Colon (tissue), 2 donors: ENCODE measurements around the gene VPS25.

ENCODE experiments used
- FAIRE-seq: peaks from 2 replicates; lab custom pipeline; 2012; peaks lifted over from hg19 to GRCh38; lab: Jason Lieb, UNC
- donor health status: control.
- donor health status: control.

Gene VPS25

DNA sequence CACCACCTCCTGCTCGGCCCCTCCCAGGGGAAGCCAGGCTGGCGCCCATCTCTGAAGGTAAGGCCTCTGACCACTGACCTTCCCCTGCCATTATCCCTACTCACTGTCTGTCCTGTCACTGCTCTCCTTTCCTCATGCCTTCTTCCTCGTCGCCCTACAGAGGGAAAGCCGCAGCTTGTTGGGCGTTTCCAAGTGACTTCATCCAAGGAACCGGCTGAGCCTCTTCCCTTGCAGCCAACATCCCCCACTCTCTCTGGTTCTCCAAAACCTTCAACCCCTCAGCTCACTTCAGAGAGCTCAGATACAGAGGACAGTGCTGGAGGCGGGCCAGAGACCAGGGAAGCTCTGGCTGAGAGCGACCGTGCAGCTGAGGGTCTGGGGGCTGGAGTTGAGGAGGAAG, 22.2 kb downstream of the VPS25 start:
- FAIRE-seq, result no peak

DNA sequence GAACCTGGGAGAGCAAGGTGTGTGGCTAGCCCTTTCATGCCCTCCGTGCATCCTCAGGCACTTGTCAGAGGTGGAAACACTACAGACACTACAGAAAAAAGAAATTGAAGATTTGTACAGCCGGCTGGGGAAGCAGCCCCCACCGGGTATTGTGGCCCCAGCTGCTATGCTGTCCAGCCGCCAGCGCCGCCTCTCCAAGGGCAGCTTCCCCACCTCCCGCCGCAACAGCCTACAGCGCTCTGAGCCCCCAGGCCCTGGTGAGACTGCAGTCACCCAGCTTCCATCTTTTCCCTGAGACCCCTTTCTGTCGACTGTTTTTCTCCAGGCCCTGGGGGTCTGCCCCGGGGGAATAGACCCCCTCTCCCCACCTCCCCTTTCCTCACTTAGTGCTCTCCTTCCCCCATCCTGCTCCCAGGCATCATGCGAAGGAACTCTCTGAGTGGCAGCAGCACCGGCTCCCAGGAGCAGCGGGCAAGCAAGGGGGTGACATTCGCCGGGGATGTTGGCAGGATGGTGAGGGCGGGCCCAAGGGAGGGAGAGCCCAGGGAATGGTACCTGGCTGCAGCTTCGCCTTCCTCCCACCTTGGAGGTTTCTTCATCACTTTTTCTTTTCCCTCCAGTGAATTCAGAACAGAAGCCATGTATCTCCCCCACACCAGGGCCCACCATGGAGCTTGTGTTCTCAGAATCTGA, 23.0 kb downstream of the VPS25 start:
- no peak for FAIRE-seq

DNA sequence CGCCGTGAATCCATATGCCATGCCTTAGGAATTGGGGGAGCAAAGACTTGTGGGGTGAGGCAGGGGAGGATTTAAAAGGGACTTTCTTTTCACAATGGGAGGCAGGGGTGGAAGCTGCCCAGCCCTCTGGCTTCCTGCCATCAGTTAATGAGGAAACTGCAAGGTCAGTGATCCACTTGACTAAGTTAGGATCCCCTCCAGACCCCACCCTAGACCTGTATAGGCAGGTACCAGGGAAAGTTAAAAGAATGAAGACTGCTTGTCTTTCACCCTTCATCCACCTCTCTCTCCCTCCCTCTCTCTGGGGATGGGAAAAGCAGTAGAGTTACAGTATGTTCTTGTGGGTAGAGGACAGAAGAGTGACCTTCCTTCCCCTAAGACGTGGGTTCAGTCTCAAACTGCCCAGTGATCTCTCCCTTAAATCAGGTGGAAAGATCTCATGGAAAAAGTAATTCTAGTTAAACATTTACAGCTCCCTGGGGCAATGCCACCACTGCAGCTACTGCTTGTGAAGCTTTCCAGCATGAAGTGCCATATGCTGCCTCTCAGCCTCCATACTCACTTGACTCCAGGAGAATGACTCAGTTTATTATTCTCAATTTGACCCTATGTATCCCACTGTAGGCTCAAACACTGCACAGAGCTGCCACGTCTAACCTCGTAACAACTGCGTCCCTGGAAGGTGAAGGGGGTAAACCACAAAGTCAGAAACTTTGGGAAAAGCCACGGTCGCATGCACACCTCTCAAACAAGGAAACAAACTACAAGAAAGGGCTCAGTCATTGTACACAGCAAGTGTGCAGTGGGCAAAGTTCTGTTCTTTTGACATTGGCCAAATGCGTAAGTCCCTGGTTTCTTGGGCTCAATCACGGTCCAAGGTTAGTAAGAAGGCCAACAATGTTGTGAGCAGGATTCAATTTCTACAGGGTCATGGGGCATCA, 24.1 kb downstream of the VPS25 start:
- FAIRE-seq, result no peak

DNA sequence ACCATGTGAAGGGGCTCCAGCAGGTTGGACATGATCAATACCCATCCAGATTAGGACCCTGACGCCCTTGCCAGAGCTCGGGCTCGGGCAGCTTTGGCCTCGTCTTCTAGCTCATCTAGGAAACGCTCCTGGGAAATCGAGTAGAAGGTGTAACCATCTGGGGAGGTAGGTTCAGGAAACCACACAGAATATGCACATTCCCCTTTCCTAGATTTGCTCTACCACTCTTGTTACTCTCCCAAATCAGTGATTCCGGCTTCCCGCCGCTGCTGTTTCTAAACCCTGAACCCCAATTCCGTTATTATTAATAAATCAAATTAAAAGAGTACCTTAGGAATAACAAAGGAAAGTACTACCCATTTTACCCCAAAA, 24.7 kb downstream of the VPS25 start:
- FAIRE-seq, result no peak

DNA sequence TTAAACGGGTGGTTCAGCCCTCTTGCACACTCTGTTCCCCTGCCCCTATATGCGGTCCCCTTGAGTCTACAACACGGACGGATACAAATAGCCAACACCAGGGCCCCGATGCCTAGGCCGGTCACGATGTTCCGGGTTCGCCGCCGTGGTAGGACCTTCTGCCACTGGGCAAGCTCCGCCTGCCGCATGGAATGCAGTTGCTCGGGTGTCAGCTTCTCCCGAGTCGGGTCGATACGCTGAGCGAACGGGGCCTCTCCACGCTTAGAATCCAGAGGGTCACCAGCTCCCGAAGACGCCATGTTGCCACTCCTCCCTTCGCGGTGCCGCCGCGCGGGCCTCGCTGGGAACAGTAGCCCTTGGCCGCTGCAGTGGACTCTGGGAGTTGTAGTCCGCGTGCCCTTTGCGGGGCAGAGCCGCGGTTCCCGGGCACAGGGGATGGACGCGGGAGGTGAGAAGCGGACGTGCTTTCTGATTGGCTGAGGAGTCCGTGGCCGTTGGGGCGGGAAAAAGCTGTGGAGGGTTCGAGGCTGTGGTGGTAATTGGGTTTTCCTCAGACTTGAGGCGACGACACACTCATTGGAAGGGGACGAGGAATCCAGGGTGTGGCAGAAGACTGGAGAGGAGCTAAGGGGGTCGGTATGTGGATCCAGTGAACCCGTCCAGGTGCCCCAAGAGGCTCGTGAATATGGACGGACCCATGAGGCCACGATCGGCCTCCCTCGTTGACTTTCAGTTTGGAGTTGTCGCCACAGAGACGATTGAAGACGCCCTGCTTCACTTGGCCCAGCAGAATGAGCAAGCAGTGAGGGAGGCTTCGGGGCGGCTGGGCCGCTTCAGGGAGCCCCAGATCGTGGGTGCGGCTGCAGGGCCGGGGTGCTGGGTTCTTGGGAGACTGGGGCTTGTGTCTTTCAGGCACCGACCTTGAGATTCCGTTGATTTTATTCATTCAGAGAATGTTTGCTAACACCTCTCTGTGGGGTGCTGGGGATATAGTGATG, 25.4 kb downstream of the VPS25 start, which contains the start of the genes CNTD1 and COA3:
CNTD1 (plus strand) TSS at position 479 of the 998 bp plus-strand sequence; CDS start at position 686, 207 bp downstream.
COA3 (minus strand) TSS at position 322 of the 998 bp plus-strand sequence; CDS start at position 299, 23 bp downstream.
- no peak for FAIRE-seq

DNA sequence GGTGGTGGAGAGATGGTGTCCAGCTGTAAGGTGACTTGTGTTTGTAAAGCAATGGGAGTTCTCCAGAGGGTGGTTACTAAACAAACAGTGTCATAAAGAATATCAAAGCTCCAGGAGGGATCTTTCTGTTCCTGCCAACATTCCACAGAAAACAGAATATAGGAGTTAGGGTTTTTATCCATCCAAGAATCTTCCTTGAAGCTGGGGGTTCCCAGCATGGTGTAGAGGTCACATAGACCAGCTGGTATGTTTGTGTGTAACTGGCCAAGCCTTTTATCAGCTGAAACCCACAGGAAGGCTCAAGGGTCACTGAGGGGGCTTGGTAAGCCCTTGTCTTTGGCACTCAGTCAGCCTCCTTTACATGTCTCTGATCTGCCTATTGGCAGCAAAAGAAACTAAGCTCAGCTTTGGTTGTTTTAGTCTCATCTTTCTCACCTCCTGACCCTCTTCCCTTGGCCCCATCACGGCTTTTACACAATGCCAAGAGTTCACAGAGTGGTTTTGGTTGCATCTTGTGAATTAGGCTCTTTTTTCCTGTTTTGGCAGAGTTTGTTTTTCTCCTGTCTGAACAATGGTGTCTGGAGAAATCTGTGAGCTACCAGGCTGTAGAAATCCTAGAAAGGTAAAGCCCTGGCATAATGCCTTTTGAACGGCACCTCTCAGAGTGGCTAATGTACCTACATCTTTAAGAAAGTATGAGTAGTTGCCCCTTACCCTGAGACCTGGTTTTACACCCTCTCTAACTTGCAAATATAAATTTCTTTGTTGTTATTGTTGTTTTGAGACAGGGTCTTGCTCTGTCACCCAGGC, 30.0 kb downstream of the VPS25 start:
- no peak for FAIRE-seq

DNA sequence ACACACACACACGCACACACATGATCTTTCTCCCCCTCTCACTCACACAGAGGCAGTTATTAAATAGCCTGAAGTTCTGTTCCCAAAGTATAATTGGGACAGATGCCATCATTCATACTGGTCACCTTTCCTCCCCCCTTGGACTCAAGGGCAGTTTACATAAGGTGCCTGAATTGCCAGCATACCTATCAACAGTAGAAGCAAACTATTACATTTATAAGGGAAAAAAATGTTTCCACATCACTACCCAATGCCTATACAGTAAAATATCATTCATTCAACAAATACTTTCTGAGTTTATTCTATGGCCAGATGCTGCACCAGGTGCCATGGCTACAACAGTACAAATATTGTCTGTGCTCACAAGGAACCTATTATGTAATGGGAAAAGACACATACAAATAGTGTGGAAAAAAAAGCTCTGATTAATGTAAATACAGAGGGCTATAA, 31.7 kb downstream of the VPS25 start:
- no peak for FAIRE-seq

DNA sequence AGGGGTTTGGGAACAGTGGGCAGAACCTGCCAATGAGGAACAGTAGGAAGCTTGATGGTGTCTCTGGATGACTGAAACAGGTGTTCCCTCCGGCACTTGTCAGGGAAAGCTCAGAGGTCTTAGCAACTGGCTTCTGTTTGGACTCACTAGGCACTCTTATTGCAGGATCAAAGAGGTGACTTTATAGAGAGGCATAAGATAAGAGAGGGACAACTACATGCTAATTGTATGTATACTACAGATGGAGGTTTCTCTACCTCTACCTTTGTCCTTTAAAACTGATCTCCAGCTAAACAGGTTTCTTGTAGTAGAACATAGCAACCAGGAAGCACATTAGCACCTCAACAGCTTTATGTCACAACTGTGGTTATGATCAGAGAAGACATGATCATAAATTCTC, 33.0 kb downstream of the VPS25 start:
- FAIRE-seq, result peak; percentile 33

DNA sequence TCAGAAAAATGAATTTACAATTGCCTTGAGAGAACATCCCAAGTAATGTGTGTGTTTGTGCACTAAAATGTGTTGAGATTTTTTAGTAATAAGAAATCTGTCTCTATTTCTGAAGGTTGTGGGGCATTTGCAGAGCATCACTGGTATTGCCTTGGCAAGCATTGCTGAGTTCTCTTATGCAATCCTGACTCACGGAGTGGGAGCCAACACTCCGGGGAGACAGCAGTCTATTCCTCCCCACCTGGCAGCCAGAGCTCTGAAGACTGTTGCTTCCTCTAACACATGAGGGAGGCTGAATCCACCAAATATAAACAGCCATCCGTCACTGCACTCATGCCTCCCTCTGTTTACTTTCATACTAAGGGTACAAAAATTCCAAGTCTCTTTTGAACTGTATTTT, 36.0 kb downstream of the VPS25 start:
- FAIRE-seq, result no peak

DNA sequence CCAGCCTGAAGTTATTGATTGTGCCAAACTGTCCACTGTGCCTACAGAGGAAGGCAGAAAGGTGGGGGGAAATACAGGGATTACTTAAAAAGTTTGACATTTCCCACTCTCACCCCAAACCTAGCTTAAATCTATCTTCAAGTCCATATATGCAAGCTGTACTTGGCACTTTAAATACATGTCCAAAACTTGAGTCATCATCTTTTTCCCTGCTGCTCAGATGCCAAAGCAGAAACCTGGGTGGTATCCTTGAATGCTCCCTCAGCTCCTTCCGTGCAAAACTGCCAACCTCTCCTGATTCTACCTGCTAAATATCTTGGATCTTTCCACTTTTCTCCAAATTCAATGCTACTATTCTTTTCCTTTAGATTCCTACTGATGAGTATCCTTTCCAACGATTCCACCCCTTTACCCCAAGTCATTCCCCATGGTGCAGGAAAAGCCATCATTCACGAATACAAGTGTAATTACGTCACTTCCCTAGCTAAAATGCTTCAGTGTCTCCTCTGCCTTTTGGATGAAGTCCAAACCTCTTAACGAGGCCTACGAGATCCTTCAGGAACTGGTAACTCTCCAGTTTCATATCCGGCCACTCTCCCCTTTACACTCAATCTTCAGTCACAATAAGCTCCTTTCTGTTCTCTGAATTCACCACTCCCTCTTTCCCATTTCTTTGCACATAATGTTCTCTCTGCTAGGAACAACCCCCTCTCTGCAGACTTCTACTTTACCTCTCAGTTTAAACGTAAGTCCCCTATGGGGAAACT, 41.6 kb downstream of the VPS25 start:
- no peak for FAIRE-seq

DNA sequence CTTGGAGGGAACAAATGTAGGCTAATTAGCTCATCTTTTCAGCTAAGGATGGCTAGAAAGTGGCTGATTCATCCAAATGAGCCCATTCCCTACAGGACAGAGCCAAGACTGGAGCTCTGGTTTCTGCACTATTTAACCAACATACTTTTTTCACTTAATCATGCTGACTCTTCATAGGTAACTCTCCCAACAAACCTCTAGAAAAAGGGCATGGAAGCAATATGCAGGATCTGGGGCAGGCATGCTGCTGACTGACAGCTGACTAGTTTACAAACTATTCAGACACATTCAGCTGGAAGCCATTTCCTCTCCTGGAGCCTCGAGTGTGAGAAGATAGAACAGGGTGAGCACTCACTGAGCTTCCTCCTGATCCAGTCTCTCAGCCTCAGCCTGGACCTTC, 44.6 kb downstream of the VPS25 start:
- FAIRE-seq, result no peak

DNA sequence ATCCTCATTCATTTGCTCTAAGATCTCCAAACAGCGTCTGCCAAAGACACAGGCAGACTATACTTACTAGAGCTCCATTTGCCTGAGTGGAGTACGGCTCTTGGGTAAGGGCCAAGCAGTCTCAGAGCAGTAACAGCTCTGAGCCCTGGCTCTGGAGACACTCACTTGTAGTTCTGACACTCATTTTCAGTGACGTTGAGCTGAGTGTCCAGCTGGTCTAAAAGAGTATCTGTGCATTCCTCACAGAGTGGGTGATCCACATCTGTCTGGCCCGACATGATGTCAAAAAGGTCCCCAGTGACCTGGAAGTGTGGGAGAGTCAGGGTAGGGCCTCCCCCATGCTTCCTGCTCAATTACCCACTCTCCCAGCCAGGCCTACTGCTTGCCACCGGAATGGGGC, 45.1 kb downstream of the VPS25 start:
- FAIRE-seq, result no peak

DNA sequence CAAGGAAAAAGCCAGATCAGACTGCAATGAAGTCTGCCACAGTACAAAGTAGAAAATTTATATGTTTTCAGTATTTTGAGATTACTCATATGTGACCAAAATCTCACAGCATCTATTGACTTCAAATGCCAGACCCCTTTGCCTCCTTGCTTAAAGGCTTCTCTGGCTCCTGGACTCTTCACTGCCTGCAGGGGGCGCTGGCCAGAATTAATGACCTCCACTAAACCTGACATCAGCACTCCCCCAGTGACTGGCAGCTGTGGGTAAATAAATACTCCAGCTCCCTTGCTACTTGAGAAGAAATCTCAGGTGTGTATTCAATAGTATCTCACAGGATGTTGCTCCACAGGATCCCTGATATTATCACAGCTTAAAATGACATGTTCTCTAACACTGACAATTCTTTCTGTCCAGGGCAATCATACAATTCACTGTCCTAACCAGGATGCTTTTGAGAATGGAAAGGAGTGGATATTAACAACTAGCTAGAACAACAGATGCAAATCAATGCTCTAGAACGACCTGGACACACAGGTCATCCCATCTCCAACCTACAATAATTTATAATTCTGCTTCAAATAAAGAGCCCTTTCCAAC, 46.8 kb downstream of the VPS25 start:
- FAIRE-seq, result no peak

DNA sequence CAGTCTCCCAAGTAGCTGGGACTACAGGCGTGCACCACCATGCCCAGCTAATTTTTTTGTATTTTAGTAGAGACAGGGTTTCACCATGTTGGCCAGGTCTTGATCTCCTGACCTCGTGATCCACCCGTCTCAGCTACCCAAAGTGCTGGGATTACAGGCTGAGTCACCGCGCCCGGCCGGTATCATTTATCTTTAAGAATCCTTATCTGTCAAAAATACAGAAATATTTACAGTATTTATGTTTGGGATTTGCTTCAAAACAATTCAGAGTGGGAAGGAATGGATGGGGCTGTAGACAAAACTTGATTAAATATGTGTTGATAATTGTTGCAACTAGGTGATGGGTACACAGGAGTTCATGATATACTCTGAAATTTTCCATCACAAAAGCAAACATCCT, 47.9 kb downstream of the VPS25 start:
- no peak for FAIRE-seq

DNA sequence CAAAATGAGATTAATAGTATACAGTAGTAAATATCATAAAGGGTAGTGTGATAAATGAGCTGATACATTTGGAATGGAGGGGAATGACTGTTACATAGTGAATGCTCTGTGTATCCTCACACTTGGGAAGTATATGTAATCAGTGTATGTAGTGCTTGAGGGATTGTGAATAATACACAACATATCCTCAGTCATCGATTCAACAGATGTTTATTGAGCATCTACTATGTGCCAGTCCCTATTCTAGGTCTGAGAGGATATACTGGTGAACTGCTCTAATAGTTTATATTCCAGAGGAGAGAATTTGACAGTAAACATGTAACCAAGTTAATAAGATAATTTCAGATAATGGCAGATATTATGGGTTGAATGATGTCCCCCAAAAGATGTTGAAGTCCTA, 54.2 kb downstream of the VPS25 start:
- no peak for FAIRE-seq
